Lower lobe of right lung (tissue), 2 donors: ENCODE results near the gene HACL1. TPM values are rescaled to one million over a fixed set of nuclear protein-coding genes. Genes with fewer than 3 reads are reported as not detected.
A peak's percentile ranks its signal among the peaks of the same experiment; 100 is the strongest.

Source experiments
- ATAC-seq, 2 donors: fragments of 200-7000 bp; cut with Tn5 transposase; one replicate each; pipeline ENCODE4 v1.9.1; 2020 to 2022; ENCODE audit warnings: mild to moderate bottlenecking in 2 of 2, moderate library complexity in 2 of 2
- DNase-seq: peaks from one replicate; pipeline ENCODE4 v3.0.0-alpha.2; 2020
- H3K27ac ChIP-seq: fragments of 200-600 bp; one replicate; pipeline ENCODE4 v1.8.0; 2022
- H3K27me3 ChIP-seq: fragments of 200-600 bp; one replicate; pipeline ENCODE4 v1.8.0; 2022; ENCODE audit warnings: low read depth
- H3K36me3 ChIP-seq: fragments of 200-600 bp; one replicate; pipeline ENCODE4 v1.8.0; 2022; ENCODE audit warnings: mild to moderate bottlenecking
- H3K4me1 ChIP-seq: fragments of 200-600 bp; one replicate; pipeline ENCODE4 v1.8.0; 2022
- H3K4me3 ChIP-seq: fragments of 200-600 bp; one replicate; pipeline ENCODE4 v1.8.0; 2022; ENCODE audit warnings: mild to moderate bottlenecking
- H3K9me3 ChIP-seq: fragments of 200-600 bp; one replicate; pipeline ENCODE4 v1.8.0; 2022
- intact Hi-C: fragments of 100-400 bp; cut with DNase I; formaldehyde crosslinking; loops from one replicate; pipeline ENCODE4 v1.11.0; 2022
- total RNA-seq: library from RNA; stranded (reverse); fragmentation: NEBNext Ultra II Directional; extraction: Animal tissue kit (Norgen Biotek cat#: 25700); gene quantifications from one replicate; pipeline ENCODE4 v1.2.1, GENCODE V29; 2021
- TF ChIP-seq, protein P1 (sequence below): fragments of 200-600 bp; IDR thresholded peaks from one replicate; pipeline ENCODE4 v1.8.0; 2022; ENCODE audit warnings: antibody characterized with exemption, mild to moderate bottlenecking
- donor health status: DM: no; HTN: yes; CAD: no; lungs with severe emphysema.

HACL1 gene
- total RNA-seq, 1 donor from 2014 or later: 21.2 TPM

DNA sequence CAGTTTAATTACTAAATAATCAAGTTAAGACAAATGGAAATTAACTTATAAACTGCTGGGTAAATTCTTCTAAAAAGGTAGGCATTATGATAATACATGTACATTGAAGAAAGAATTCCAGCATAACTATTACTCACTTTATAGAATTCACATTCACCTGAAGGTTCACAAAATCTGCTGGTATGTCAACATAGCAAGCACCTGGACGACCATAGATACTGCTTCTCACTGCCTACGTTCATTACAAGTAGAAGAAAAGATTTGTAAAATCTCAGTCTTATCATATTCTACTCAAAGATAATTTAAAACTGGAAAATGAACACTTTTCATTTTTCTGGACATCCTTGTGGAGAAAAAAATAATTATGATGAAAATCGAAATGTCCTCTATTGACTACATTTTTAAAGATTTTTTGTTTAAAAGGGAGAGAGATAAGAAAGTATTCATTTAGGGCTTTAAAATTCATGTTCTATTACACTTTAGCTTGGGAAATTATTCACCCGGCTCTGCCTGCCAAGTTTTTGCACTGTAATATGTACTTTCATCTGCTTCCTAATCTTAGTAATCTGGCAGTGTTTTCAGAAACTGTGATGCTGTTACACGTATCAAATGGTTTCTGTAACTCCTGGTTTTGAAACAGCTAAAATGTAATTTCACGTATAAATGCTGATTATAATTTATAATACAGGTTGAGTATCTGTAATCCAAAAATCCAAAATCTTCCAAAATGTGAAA, 16.1 kb downstream of the HACL1 start:
- no peaks in the 10 kb centered on the region for H3K4me1 ChIP-seq
- H3K36me3 ChIP-seq: peaks cover 94% of the 10 kb centered on the region
- no peaks in the 10 kb centered on the region for H3K27me3 ChIP-seq
- no peaks in the 10 kb centered on the region for H3K9me3 ChIP-seq
- intact Hi-C loops: no loop called here
- H3K4me3 ChIP-seq: no peak overlapping the region
- H3K27ac ChIP-seq: no peak overlapping the region
- TF ChIP-seq, protein P1, sequence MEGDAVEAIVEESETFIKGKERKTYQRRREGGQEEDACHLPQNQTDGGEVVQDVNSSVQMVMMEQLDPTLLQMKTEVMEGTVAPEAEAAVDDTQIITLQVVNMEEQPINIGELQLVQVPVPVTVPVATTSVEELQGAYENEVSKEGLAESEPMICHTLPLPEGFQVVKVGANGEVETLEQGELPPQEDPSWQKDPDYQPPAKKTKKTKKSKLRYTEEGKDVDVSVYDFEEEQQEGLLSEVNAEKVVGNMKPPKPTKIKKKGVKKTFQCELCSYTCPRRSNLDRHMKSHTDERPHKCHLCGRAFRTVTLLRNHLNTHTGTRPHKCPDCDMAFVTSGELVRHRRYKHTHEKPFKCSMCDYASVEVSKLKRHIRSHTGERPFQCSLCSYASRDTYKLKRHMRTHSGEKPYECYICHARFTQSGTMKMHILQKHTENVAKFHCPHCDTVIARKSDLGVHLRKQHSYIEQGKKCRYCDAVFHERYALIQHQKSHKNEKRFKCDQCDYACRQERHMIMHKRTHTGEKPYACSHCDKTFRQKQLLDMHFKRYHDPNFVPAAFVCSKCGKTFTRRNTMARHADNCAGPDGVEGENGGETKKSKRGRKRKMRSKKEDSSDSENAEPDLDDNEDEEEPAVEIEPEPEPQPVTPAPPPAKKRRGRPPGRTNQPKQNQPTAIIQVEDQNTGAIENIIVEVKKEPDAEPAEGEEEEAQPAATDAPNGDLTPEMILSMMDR: no peak
- DNase-seq (no peak), ATAC-seq (no peak)

DNA sequence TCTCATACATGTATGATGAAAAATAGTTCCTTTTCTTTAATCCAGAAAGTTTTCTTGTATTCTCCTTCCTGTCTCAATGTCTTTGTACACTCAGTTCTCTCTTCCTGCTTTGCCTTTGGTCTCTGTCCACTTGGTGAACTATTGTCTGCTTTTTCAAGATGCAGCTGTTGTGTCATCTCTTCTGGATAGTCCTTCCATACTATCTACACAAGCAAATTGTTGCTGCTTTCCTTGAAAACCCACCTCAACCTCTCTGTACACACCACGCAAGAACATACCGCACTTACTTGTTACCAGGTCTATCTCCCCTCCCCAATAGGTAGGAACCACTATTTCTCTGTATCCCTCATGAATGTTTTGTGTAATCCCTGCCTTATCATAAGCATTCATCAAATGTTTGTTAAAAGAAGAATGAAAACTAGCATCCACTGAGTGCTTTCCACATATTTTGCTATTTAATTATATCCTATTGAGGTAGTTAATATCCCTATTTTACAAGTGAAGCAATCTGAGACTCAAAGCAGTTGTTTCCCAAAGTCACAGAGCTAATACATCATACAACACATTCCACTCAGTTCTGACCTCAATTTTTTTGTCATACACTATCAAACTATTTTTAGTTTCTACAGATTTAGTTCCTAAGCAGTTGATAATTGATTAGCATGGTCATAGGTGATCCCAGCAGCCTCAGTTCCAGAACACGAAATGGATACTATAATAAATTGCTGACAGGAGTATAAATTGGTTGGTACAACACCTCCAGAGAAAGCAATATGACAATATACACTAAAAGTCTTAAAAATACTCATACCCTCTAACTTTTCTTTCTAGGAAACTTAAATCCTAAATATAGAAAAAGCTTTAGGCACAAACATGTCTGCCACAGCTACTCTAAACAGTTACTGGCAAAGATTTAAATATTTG, 19.6 kb downstream of the HACL1 start:
- intact Hi-C loops: no loop called here
- H3K36me3 ChIP-seq: peaks cover 88% of the 10 kb centered on the region
- peaks cover 8% of the 10 kb centered on the region for H3K4me1 ChIP-seq
- H3K27me3 ChIP-seq: no peaks in the 10 kb centered on the region
- no peak overlapping the region for H3K4me3 ChIP-seq
- TF ChIP-seq, protein P1: no peak
- no peaks in the 10 kb centered on the region for H3K9me3 ChIP-seq
- H3K27ac ChIP-seq: no peak overlapping the region
- DNase-seq (no peak), ATAC-seq (no peak)

- DNase-seq (no peak), ATAC-seq (no peak)
- Histone ChIP-seq H3K36me3 (peaks cover 70% of the 10 kb centered on the region), H3K9me3 (no peaks in the 10 kb centered on the region), H3K4me1 (peaks cover 8% of the 10 kb centered on the region), H3K27me3 (no peaks in the 10 kb centered on the region), H3K4me3 (no peak overlapping the region), H3K27ac (no peak overlapping the region)
- intact Hi-C loops: no loop called here
- TF ChIP-seq, protein P1: no peak
These were observed 22.3 kb downstream of the HACL1 start for GRCh38 chr3:15579051-15579450.

- intact Hi-C loops: no loop called here
- Histone ChIP-seq H3K36me3 (peaks cover 70% of the 10 kb centered on the region), H3K9me3 (no peaks in the 10 kb centered on the region), H3K27ac (no peak overlapping the region), H3K4me3 (no peak overlapping the region), H3K27me3 (no peaks in the 10 kb centered on the region), H3K4me1 (peaks cover 8% of the 10 kb centered on the region)
- peak in 1 of 2 donors; percentile 49 for ATAC-seq
- no peak for DNase-seq
- TF ChIP-seq, protein P1: no peak
These were observed 23.0 kb downstream of the HACL1 start for GRCh38 chr3:15578289-15578867.

DNA sequence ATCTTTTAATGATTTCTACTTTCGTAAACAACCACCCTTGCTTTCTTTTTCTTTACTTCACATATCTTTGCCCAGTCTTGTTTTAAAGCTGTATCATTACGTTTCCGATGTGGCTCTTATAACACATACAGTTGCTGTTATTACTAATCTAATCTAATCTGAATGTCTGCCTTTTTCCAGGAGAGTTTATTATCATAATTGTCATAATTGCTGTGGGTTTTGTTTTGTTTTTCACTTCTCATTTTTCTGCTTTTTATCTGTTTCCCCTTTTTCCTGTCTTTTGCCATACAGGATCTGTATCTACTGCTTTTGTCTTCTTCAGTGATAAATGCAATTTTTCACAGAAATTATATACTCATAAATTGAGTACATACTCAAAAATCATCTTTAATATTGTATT, 24.9 kb downstream of the HACL1 start:
- TF ChIP-seq, protein P1: no peak
- no peak for DNase-seq
- no peak overlapping the region for H3K27ac ChIP-seq
- no peak for ATAC-seq
- H3K36me3 ChIP-seq: peaks cover 71% of the 10 kb centered on the region
- peaks cover 8% of the 10 kb centered on the region for H3K4me1 ChIP-seq
- H3K4me3 ChIP-seq: no peak overlapping the region
- no peaks in the 10 kb centered on the region for H3K27me3 ChIP-seq
- intact Hi-C loops: no loop called here
- no peaks in the 10 kb centered on the region for H3K9me3 ChIP-seq
